DOHH2 (cell line): Measurements from ENCODE around the gene LYAR.

Source experiments
- EZH2phosphoT487 ChIP-seq: fragments of 200-600 bp; sonication (generic); IDR thresholded peaks from 2 replicates; pipeline ENCODE4 v1.6.1; 2017; ENCODE audit warnings: borderline replicate concordance, mild to moderate bottlenecking, antibody characterized with exemption, low read length, moderate library complexity, mixed read lengths
- TF ChIP-seq, protein P1 (sequence below): fragments of 200-600 bp; sonication (generic); IDR thresholded peaks from one replicate; pipeline ENCODE4 v1.5.1; 2014; ENCODE audit warnings: antibody characterized with exemption, mild to moderate bottlenecking, low read depth, low read length; ENCODE audit not compliant: poor library complexity, severe bottlenecking

DNA sequence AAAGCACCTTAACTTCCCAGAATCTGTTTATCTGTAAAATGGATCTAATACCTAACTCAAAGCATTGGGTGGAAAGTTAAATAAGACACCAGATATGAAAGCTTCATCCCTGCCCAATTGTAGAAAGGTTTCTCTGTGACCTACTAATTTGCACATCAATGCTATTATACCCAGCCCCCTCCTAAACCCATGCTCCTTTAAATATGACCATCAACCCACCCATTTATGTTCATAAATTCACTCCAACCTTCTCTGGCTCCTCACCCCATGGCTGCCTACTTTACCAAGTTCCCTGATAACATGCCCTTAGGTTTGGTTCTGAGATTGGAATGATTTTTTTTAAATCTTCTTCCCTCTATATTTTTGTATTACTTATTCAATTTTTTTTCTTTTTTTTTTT, 1.9 kb downstream of the LYAR start:
- TF ChIP-seq, protein P1, sequence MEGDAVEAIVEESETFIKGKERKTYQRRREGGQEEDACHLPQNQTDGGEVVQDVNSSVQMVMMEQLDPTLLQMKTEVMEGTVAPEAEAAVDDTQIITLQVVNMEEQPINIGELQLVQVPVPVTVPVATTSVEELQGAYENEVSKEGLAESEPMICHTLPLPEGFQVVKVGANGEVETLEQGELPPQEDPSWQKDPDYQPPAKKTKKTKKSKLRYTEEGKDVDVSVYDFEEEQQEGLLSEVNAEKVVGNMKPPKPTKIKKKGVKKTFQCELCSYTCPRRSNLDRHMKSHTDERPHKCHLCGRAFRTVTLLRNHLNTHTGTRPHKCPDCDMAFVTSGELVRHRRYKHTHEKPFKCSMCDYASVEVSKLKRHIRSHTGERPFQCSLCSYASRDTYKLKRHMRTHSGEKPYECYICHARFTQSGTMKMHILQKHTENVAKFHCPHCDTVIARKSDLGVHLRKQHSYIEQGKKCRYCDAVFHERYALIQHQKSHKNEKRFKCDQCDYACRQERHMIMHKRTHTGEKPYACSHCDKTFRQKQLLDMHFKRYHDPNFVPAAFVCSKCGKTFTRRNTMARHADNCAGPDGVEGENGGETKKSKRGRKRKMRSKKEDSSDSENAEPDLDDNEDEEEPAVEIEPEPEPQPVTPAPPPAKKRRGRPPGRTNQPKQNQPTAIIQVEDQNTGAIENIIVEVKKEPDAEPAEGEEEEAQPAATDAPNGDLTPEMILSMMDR = no peak
- TF ChIP-seq EZH2phosphoT487 = no peak
